ENCODE data around the gene SPARC. TPM values are rescaled to one million over a fixed set of nuclear protein-coding genes. Genes with fewer than 3 reads are reported as not detected.
A peak's percentile ranks its signal among the peaks of the same experiment; 100 is the strongest.

The SPARC gene
- total RNA-seq, 1 donor from 2014 or later: 935 TPM

DNA sequence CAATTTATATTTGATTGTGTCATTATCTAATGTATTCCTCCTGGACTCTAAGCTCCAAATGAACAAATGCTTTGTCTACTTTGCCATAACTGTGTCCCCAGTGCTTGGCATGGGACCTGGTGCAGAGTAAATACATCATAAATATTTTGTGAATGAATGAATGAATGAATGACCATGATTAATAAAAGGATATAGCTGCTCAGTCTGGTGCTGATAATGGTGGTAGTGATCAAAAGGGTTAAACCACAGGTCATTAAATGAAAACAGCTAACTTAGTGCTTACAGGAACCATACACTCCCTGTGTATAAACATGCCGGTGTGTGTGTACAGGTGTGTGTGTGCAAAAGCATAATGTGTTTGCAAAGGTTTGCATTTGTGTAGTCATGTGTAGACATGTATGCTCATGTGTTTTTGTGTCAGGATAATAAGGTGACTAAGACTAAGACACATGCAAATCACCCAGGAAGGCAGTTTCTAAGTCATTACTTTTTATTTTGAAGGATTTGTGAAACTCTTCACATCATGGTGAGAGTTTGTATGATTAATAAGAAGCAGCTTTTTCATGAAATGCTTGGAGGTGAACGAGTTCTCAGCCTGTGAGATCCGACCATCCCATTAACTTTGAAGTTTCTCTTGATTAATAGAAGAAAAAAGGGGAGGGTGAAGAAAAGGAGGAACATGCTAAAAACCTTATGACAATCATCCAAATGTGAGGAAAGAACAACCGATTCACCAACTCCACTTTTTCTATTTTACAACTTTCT, 24.6 kb downstream of the SPARC start:
- Histone ChIP-seq H3K27me3 (no peaks in the 10 kb centered on the region), H3K36me3 (peaks cover 54% of the 10 kb centered on the region in 2 donors), H3K27ac (peak overlapping the region; percentile 93 to 98), H3K9me3 (no peaks in the 10 kb centered on the region), H3K4me1 (peaks cover 35 to 49% of the 10 kb centered on the region in 2 donors), H3K4me3 (no peak overlapping the region)
- DNase-seq (ENCODE audit: low spot score in 2 of 2): no peak
- intact Hi-C loops (cut with DNase I): loop anchor here (5.0 to 10.0 kb wide), 2 partner anchors 35 to 623 kb away; no protein-coding TSS in a partner anchor
- TF ChIP-seq, protein P1, sequence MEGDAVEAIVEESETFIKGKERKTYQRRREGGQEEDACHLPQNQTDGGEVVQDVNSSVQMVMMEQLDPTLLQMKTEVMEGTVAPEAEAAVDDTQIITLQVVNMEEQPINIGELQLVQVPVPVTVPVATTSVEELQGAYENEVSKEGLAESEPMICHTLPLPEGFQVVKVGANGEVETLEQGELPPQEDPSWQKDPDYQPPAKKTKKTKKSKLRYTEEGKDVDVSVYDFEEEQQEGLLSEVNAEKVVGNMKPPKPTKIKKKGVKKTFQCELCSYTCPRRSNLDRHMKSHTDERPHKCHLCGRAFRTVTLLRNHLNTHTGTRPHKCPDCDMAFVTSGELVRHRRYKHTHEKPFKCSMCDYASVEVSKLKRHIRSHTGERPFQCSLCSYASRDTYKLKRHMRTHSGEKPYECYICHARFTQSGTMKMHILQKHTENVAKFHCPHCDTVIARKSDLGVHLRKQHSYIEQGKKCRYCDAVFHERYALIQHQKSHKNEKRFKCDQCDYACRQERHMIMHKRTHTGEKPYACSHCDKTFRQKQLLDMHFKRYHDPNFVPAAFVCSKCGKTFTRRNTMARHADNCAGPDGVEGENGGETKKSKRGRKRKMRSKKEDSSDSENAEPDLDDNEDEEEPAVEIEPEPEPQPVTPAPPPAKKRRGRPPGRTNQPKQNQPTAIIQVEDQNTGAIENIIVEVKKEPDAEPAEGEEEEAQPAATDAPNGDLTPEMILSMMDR (IDR thresholded peaks at IDR 0.05): no peak

DNA sequence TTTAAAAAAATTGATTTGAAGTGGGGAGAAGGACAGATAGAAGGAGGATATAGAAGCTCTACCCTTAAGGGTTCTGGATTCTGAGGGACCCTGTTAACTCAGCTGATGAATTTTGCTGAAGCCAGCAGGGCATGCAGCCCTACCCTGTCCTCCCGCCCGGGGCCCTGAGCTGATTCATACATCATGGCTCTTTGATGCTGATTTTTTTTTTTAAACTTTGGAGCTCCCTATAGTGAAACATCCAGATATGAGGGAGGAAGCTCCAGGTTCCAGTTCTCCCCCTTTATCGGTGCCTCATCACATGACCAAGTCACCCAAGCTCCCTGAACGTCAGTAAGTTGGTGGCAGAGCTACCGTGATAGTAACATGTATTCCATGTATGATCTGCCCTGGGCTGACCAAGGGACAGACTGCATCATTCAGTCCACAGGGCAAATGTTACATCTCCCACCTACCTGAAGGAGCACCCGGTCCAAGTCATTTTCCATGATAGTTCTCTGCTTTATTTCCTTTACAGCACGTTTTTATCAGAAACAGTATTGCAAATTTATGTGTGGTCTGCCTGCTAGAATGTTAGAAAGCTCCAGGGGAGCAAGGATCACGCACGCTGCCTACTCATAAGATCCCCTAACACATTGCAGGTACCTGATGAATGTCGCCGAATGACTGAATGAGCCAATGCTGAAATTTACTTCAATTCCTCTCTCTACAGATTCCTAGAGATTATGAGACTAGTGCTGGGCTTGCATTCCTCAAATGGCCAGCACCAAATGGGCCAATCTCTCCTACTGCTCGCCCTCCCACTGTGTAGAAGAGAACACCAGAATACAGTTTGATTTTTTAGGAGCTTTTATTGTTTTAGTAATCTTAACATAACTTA, 25.9 kb downstream of the SPARC start:
- intact Hi-C loops (cut with DNase I): loop anchor here (5.0 to 10.0 kb wide), 2 partner anchors 36 to 624 kb away; no protein-coding TSS in a partner anchor
- no peaks in the 10 kb centered on the region for H3K27me3 ChIP-seq
- no peaks in the 10 kb centered on the region for H3K9me3 ChIP-seq
- TF ChIP-seq, protein P1 (IDR thresholded peaks at IDR 0.05): no peak
- H3K4me3 ChIP-seq: no peak overlapping the region
- no peak for DNase-seq (ENCODE audit: low spot score in 2 of 2)
- H3K27ac ChIP-seq: peak overlapping the region; percentile 72 to 93
- H3K36me3 ChIP-seq: peaks cover 41% of the 10 kb centered on the region in 2 donors
- peaks cover 22 to 36% of the 10 kb centered on the region in 2 donors for H3K4me1 ChIP-seq

DNA sequence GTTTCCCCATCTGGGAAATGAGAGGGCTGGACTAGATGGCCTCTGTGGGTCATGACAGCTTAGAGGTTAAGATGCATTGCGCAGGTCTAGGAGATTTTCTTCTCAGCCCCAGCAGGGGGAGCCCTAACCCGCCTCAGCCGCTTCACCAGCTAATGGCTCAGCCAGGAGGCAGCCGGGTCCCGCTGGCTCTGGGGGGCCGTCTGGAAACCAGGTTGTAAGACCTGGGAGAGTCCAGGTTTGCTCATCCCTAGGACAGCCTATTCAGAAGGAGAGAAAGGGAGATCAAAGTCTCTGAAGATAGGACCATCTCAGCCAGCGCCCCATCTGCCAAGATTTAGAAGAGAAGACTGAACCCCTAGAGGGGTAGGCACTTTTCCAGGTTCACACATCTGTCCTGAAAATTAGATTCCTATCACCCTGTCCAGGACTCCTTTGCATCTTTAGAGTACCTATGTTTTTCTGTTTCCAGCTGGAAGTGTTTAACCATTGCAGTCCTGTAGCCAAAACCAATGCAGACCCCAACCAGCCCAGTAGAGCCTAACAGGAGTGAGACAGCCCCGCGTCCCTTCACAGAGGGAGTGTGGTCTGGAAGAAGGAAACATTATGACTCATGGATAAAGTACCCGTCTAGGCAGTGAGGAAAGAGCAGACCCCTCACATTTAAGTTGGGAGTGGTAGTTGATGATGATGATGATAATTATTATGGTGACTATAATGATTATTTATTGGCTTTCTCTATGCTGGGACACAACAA, 27.5 kb downstream of the SPARC start:
- TF ChIP-seq, protein P1 (IDR thresholded peaks at IDR 0.05): peak; percentile 87 to 92 (median 90)

DNA sequence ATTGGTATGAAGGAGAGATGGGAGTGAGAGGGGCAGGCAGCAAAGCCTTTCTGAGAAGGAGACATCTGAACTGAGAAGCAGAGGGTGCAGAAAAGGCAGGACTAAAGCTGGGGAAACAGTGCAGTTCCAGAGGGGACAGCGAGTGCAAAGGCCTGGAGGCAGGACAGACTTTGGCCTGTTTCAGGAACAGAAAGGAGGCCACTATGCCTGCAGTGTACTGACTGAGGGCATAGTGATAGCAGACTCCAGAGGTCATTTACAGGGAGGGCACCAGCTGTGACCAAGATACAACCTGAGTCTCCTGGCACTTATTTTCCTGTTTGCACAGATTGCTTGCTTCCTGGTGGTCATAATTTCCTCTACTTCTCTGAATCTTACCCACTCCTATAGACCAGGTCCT, 29.6 kb downstream of the SPARC start:
- TF ChIP-seq, protein P1 (IDR thresholded peaks at IDR 0.05): no peak
- intact Hi-C loops (cut with DNase I): no loop called here
- Histone ChIP-seq H3K36me3 (peaks cover 4 to 5% of the 10 kb centered on the region in 2 donors), H3K27ac (no peak overlapping the region), H3K4me1 (peaks cover 0 to 7% of the 10 kb centered on the region in 2 donors), H3K9me3 (no peaks in the 10 kb centered on the region), H3K27me3 (no peaks in the 10 kb centered on the region), H3K4me3 (no peak overlapping the region)
- no peak for DNase-seq (ENCODE audit: low spot score in 2 of 2)

More for the DNA sequence above, 27.5 kb downstream of the SPARC start:
- peak; percentile 50 to 87 for DNase-seq (ENCODE audit: low spot score in 2 of 2)
- no peaks in the 10 kb centered on the region for H3K9me3 ChIP-seq
- intact Hi-C loops (cut with DNase I): loop anchor here (1.0 kb wide), 2 partner anchors 81 to 112 kb away; partner anchors contain the start of gene G3BP1
- H3K27ac ChIP-seq: peak overlapping the region; percentile 72 to 93
- H3K4me1 ChIP-seq: peaks cover 5 to 19% of the 10 kb centered on the region in 2 donors
- H3K4me3 ChIP-seq: no peak overlapping the region
- no peaks in the 10 kb centered on the region for H3K27me3 ChIP-seq
- H3K36me3 ChIP-seq: peaks cover 24 to 25% of the 10 kb centered on the region in 2 donors

DNA sequence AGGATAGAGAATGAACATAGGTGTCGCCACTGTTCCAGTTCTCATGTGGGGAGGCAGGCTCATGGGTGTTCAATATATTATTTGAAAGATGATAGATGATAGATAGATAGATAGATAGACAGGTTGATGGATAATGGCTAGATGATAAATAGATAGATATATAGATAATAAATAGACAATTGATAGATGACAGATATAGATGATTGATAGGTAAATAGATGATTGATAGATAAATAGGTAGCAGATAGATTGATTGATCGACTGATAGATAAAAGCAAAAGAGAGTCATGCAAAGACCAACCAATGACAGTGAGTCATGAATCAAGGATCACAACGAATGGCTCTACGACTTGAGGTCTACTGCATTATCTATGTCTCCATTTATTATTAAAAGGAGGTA, 30.4 kb downstream of the SPARC start:
- Histone ChIP-seq H3K36me3 (no peaks in the 10 kb centered on the region), H3K9me3 (no peaks in the 10 kb centered on the region), H3K4me1 (peaks cover 0 to 7% of the 10 kb centered on the region in 2 donors), H3K27ac (no peak overlapping the region), H3K4me3 (no peak overlapping the region), H3K27me3 (no peaks in the 10 kb centered on the region)
- no peak for DNase-seq (ENCODE audit: low spot score in 2 of 2)
- intact Hi-C loops (cut with DNase I): no loop called here
- TF ChIP-seq, protein P1 (IDR thresholded peaks at IDR 0.05): no peak

All from ascending aorta (tissue), 2 donors.